Naive thymus-derived CD8-positive, alpha-beta T cell (primary cell): ENCODE data around the gene ZNF813. TPM values are rescaled to one million over a fixed set of nuclear protein-coding genes. Genes with fewer than 3 reads are reported as not detected.
"Not testable (repeated sequence)": the region's sequence is repeated elsewhere in the genome, so short reads cannot be mapped to it uniquely, and the experiment has no call there.

ENCODE experiments used
- ATAC-seq, 2 donors: fragments of 150-1000 bp; cut with Tn5 transposase in 1 of 2; sonication (Bioruptor Pico), chemical (Tn5 transposase) in 1 of 2; 1 replicate in 1 of 2; 2 replicates in 1 of 2; pipeline ENCODE4 v1.10.0; 2021; ENCODE audit warnings: mild to moderate bottlenecking in 2 of 2, moderate library complexity in 2 of 2
- POLR2A ChIA-PET: fragments of 350-600 bp; sonication (Branson Sonifier 250); formaldehyde crosslinking; loops from one replicate; lab custom pipeline; 2021; ENCODE audit warnings: antibody characterized with exemption; lab: Charles Lee
- DNase-seq, 10 donors: peaks; one replicate each; pipeline versions ENCODE4 v3.0.0 to v3.0.0-alpha.2; 2020 to 2022
- H3K27ac Mint-ChIP-seq, 10 donors: one replicate each; pipeline ENCODE4 v1.8.0; 2020 to 2022; ENCODE audit warnings: mild to moderate bottlenecking in 10 of 10, mixed read lengths in 10 of 10, moderate library complexity in 4 of 10, inconsistent platforms in 1 of 10
- H3K27me3 Mint-ChIP-seq, 5 donors: one replicate each; pipeline ENCODE4 v1.8.0; 2021 to 2022; ENCODE audit warnings: mixed read lengths in 5 of 5
- H3K36me3 Mint-ChIP-seq, 3 donors: one replicate each; pipeline ENCODE4 v1.8.0; 2020 to 2022; ENCODE audit warnings: mixed read lengths in 3 of 3, mild to moderate bottlenecking in 2 of 3, inconsistent platforms in 1 of 3
- H3K4me1 Mint-ChIP-seq, 4 donors: one replicate each; pipeline ENCODE4 v1.8.0; 2021 to 2022; ENCODE audit warnings: mixed read lengths in 4 of 4
- H3K4me3 Mint-ChIP-seq, 10 donors: one replicate each; pipeline ENCODE4 v1.8.0; 2020 to 2022; ENCODE audit warnings: mild to moderate bottlenecking in 10 of 10, mixed read lengths in 10 of 10, moderate library complexity in 6 of 10, inconsistent platforms in 1 of 10
- H3K9me3 Mint-ChIP-seq, 9 donors: one replicate each; pipeline ENCODE4 v1.8.0; 2020 to 2022; ENCODE audit warnings: mixed read lengths in 9 of 9, mild to moderate bottlenecking in 3 of 9, inconsistent platforms in 1 of 9, moderate library complexity in 1 of 9
- polyA plus RNA-seq, 3 donors: library from polyadenylated mRNA; unstranded; fragments of 300-500 nt; fragmentation: Illumina TruSeq; gene quantifications; one replicate each; pipeline ENCODE4 v1.2.3, GENCODE V29; 2021
- total RNA-seq, 8 experiments: library from RNA in 2 of 8; stranded (reverse) in 2 of 8; gene quantifications; one replicate each; pipeline ENCODE4 v1.2.3 and lab custom pipeline; 2021 to 2026

Gene ZNF813
- total and polyA plus RNA-seq, 5 experiments from 2014 or later = 4.8 to 11.0 (median 6.9) TPM

DNA sequence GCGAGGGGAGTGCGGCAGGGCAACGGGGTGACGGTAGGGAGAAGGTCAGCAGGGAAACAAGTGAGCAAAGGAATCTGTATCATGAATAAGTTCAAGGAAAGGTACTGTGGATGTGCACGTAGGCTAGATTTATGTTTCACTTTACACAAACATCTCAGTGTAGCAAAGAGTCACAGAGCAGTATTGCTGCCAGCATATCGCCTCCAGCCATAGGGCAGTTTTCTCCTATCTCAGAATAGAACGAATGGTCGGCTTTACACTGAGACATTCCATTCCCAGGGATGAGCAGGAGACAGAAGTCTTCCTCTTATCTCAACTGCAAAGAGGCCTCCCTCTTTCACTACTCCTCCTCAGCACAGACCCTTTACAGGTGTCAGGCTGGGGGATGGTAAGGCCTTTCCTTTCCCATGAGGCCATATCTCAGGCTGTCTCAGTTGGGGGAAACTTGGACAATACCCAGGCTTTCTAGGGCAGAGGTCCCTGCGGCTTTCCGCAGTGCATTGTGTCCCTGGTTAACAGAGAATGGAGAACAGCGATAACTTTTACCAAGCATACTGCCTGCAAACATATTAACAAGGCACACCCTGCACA is 7.3 kb upstream of the ZNF813 start:
- POLR2A ChIA-PET, H3K4me1 Mint-ChIP-seq, H3K27ac Mint-ChIP-seq, ATAC-seq, DNase-seq, H3K4me3 Mint-ChIP-seq: not testable (repeated sequence)
- H3K36me3 Mint-ChIP-seq = peaks cover 13 to 61% (median 60%) of the 10 kb centered on the region in 3 donors
- peaks cover 10 to 19% (median 15%) of the 10 kb centered on the region in 5 donors for H3K27me3 Mint-ChIP-seq
- peaks cover 13 to 93% (median 66%) of the 10 kb centered on the region in 9 donors for H3K9me3 Mint-ChIP-seq

GRCh38 chr19:53461866-53462265 is 5.7 kb upstream of the ZNF813 start:
- peaks cover 13 to 88% (median 50%) of the 10 kb centered on the region in 9 donors for H3K9me3 Mint-ChIP-seq
- no peak overlapping the region for H3K4me3 Mint-ChIP-seq
- H3K36me3 Mint-ChIP-seq = peaks cover 5 to 44% (median 43%) of the 10 kb centered on the region in 3 donors
- DNase-seq = no peak
- H3K27ac Mint-ChIP-seq = no peak overlapping the region
- H3K4me1 Mint-ChIP-seq = peaks cover 0 to 4% (median 4%) of the 10 kb centered on the region in 4 donors
- H3K27me3 Mint-ChIP-seq = peaks cover 12 to 23% (median 18%) of the 10 kb centered on the region in 5 donors
- POLR2A ChIA-PET = interaction anchor here (0.5 to 1.8 kb wide), 2 partner anchors 16 to 79 kb away, joined by 3 to 9 read pairs; no protein-coding TSS in a partner anchor
- no peak for ATAC-seq

DNA sequence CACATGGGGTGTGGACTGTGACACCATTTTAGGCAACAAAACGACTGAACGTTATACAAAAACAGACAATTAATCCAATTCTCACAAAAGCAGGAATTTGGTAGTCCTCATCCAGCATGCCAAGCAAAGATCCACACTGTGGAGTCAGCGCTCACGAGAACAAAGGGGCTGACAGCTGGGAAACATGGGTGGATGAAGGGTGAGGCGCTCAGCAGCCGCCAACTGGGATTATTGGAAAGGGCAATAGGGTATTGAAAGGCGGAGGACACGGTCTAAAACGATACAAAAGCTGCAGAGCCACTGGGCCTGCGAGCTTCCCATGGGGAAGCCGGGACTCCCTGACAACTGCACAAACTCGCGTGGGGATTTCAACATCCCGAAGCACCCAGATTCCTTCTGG is 4.7 kb upstream of the ZNF813 start:
- DNase-seq (no peak), ATAC-seq (no peak)
- peaks cover 13 to 78% (median 46%) of the 10 kb centered on the region in 9 donors for H3K9me3 Mint-ChIP-seq
- peaks cover 12 to 23% (median 18%) of the 10 kb centered on the region in 5 donors for H3K27me3 Mint-ChIP-seq
- POLR2A ChIA-PET = interaction anchor here (0.6 to 1.8 kb wide), 2 partner anchors 17 to 1380 kb away, joined by 5 to 9 read pairs; no protein-coding TSS in a partner anchor
- no peak overlapping the region for H3K4me3 Mint-ChIP-seq
- peaks cover 5 to 40% (median 36%) of the 10 kb centered on the region in 3 donors for H3K36me3 Mint-ChIP-seq
- peaks cover 4 to 8% (median 7%) of the 10 kb centered on the region in 4 donors for H3K4me1 Mint-ChIP-seq
- H3K27ac Mint-ChIP-seq = no peak overlapping the region

GRCh38 chr19:53463263-53463662 is 4.3 kb upstream of the ZNF813 start:
- ATAC-seq (no peak), DNase-seq (no peak)
- Mint-ChIP-seq H3K4me3 (no peak overlapping the region), H3K27ac (no peak overlapping the region), H3K36me3 (peaks cover 5 to 37% (median 32%) of the 10 kb centered on the region in 3 donors), H3K4me1 (peaks cover 6 to 11% (median 11%) of the 10 kb centered on the region in 4 donors), H3K9me3 (peaks cover 13 to 74% (median 46%) of the 10 kb centered on the region in 9 donors), H3K27me3 (peaks cover 12 to 23% (median 18%) of the 10 kb centered on the region in 5 donors)
- POLR2A ChIA-PET = interaction anchor here (1.8 kb wide), 1 partner anchor 17 kb away, joined by 9 read pairs; no protein-coding TSS in a partner anchor

- H3K9me3 Mint-ChIP-seq = peaks cover 3 to 65% (median 31%) of the 10 kb centered on the region in 9 donors
- DNase-seq = peak in 1 of 10 donors; percentile 17
- peaks cover 13 to 32% (median 30%) of the 10 kb centered on the region in 4 donors for H3K4me1 Mint-ChIP-seq
- peaks cover 12 to 30% (median 15%) of the 10 kb centered on the region in 3 donors for H3K36me3 Mint-ChIP-seq
- H3K27me3 Mint-ChIP-seq = peaks cover 12 to 23% (median 18%) of the 10 kb centered on the region in 5 donors
- peak in 1 of 2 donors; percentile 41 for ATAC-seq
- peak overlapping the region in 9 of 10 donors; percentile 31 to 97 (median 95) for H3K27ac Mint-ChIP-seq
- H3K4me3 Mint-ChIP-seq = peak overlapping the region; percentile 87 to 98 (median 94)
- POLR2A ChIA-PET = no interaction called here
Measured at GRCh38 chr19:53466726-53467484, 628 bp upstream of the ZNF813 start.

DNA sequence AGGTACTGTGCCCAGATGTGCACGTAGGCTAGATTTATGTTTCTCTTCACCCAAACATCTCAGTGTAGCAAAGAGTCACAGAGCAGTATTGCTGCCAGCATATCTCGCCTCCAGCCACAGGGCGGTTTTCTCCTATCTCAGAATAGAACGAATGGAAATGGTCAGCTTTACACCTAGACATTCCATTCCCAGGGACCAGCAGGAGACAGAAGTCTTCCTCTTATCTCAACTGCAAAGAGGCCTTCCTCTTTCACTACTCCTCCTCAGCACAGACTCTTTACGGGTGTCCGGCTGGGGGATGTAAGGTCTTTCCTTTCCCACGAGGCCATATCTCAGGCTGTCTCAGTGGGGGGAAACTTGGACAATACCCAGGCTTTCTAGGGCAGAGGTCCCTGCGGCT is 1.1 kb downstream of the ZNF813 start:
- Mint-ChIP-seq H3K27ac (peak overlapping the region; percentile 55 to 96 (median 80)), H3K27me3 (peaks cover 3 to 15% (median 6%) of the 10 kb centered on the region in 5 donors), H3K4me1 (peaks cover 9 to 34% (median 28%) of the 10 kb centered on the region in 4 donors), H3K36me3 (peaks cover 10 to 39% (median 27%) of the 10 kb centered on the region in 3 donors), H3K4me3 (peak overlapping the region; percentile 87 to 98 (median 94)), H3K9me3 (peaks cover 2 to 70% (median 27%) of the 10 kb centered on the region in 9 donors)
- ATAC-seq, POLR2A ChIA-PET, DNase-seq: not testable (repeated sequence)

DNA sequence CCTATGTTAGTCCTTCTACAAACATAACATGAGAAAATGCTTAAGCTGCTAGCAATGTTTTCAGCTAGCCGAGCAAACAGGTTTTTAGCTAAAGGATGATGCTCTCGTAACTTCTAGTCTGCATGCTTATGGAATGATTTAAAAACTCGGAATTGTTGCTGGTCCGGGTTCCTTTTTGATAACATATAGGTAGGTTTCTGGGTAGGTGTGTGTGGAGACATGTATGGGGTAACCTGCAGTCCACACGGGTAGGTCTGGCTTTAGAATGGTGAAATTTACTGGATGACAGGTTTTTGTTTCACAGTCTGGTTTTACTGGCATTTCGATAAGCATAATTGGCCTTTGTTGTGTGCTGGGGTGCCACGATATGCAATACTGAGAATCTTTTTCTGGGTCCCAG is 4.4 kb downstream of the ZNF813 start:
- Mint-ChIP-seq H3K9me3 (peaks cover 0 to 73% (median 23%) of the 10 kb centered on the region in 9 donors), H3K36me3 (peaks cover 25 to 68% (median 58%) of the 10 kb centered on the region in 3 donors), H3K4me3 (no peak overlapping the region), H3K27ac (no peak overlapping the region), H3K27me3 (no peaks in the 10 kb centered on the region), H3K4me1 (peaks cover 9 to 39% (median 28%) of the 10 kb centered on the region in 4 donors)
- ATAC-seq = no peak
- no peak for DNase-seq
- POLR2A ChIA-PET = interaction anchor here (0.7 kb wide), 1 partner anchor 622 kb away, joined by 4 read pairs; no protein-coding TSS in a partner anchor

GRCh38 chr19:53474832-53475231 is 7.3 kb downstream of the ZNF813 start:
- H3K27me3 Mint-ChIP-seq, ATAC-seq, POLR2A ChIA-PET, DNase-seq, H3K4me3 Mint-ChIP-seq: not testable (repeated sequence)
- peaks cover 0 to 18% (median 5%) of the 10 kb centered on the region in 4 donors for H3K4me1 Mint-ChIP-seq
- H3K9me3 Mint-ChIP-seq = peaks cover 0 to 92% (median 27%) of the 10 kb centered on the region in 9 donors
- peak overlapping the region in 1 of 10 donors; percentile 31 for H3K27ac Mint-ChIP-seq
- peaks cover 41 to 89% (median 86%) of the 10 kb centered on the region in 3 donors for H3K36me3 Mint-ChIP-seq

DNA sequence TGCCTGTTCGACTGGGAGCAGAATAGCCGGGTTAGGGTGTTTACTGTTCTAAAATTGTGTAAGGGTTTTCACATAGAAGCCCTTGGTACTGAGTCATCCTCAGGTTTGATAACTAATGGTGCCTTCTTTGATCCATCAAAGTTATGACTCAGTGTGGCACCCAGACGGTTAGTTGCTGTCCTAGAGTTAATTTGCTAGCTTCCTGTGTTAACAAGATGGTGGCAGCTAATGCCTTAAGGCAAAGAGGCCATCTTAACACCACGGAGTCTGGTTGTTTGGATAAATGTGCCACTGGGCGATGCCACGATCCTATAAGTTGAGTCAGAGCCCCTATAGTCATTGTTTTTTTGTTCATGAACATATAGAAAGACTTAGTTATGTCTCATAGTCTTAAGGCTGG is 7.9 kb downstream of the ZNF813 start:
- Mint-ChIP-seq H3K4me1 (peaks cover 0 to 16% (median 1%) of the 10 kb centered on the region in 4 donors), H3K36me3 (peaks cover 42 to 93% (median 88%) of the 10 kb centered on the region in 3 donors), H3K9me3 (peaks cover 3 to 94% (median 30%) of the 10 kb centered on the region in 9 donors)
- H3K27ac Mint-ChIP-seq, ATAC-seq, POLR2A ChIA-PET, DNase-seq, H3K4me3 Mint-ChIP-seq, H3K27me3 Mint-ChIP-seq: not testable (repeated sequence)

- H3K27ac Mint-ChIP-seq, ATAC-seq, H3K27me3 Mint-ChIP-seq, H3K4me1 Mint-ChIP-seq, POLR2A ChIA-PET, DNase-seq, H3K4me3 Mint-ChIP-seq: not testable (repeated sequence)
- Mint-ChIP-seq H3K36me3 (peaks cover 59 to 95% (median 87%) of the 10 kb centered on the region in 3 donors), H3K9me3 (peaks cover 8 to 100% (median 47%) of the 10 kb centered on the region in 9 donors)
Measured at GRCh38 chr19:53483751-53484150, 16.2 kb downstream of the ZNF813 start.

DNA sequence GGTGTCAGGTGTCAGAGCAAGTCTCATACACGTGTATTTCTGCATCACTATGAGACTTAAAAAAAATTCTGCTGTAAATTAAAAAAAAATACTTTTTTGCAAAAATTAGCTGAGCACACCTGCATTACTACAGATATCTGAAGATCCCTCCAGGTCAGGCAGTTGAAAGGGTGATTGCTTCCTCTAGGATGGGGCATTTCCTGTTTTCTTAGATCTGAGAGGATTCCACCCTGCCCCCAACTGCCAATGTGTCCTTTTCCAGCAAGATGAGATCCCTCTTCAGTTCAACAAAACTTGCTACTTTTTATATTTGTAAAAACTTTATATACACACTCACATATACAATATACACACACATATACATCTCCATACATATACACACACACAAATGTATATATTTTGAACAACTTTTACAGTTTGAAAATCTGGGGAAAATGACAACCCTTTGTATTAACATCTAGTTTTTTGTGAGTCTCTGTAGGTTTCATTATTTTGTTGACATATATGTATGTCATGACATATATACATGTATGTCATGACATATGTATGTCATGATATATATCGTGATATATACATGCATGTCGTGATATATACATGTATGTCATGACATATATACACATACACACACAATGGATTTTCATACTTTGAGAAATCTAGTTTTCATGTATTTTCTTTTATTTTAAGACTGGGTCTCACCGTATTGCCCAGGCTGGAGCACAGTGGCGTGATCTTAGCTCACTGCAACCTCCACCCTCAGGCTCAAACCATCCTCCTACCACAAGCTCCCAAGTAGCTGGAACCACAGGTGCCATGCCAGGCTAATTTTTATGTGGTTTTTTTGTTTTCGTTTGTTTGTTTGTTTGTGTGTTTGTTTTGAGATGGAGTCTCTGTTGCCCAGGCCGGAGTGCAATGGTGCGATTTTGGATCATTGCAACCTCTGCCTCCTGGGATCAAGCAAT is 17.8 kb downstream of the ZNF813 start:
- H3K4me1 Mint-ChIP-seq = peaks cover 0 to 2% (median 0%) of the 10 kb centered on the region in 4 donors
- H3K9me3 Mint-ChIP-seq = peaks cover 7 to 95% (median 45%) of the 10 kb centered on the region in 9 donors
- DNase-seq (no peak), ATAC-seq (no peak)
- no peaks in the 10 kb centered on the region for H3K27me3 Mint-ChIP-seq
- peak overlapping the region in 1 of 10 donors; percentile 24 for H3K4me3 Mint-ChIP-seq
- H3K27ac Mint-ChIP-seq = no peak overlapping the region
- POLR2A ChIA-PET = no interaction called here
- peaks cover 54 to 95% (median 87%) of the 10 kb centered on the region in 3 donors for H3K36me3 Mint-ChIP-seq
